LNCAP (cell line): ENCODE results near the gene SLC9A8.

Experiments used
- CTCF ChIP-seq: fragments of 450-650 bp; IDR thresholded peaks from 2 replicates; pipeline ENCODE4 v1.5.1; 2017; ENCODE audit warnings: mild to moderate bottlenecking

Gene SLC9A8

GRCh38 chr20:49792611-49793010 is 20.0 kb upstream of the SLC9A8 start:
- no peak for TF ChIP-seq CTCF

GRCh38 chr20:49794336-49795134 is 18.1 kb upstream of the SLC9A8 start:
- TF ChIP-seq CTCF: no peak

DNA sequence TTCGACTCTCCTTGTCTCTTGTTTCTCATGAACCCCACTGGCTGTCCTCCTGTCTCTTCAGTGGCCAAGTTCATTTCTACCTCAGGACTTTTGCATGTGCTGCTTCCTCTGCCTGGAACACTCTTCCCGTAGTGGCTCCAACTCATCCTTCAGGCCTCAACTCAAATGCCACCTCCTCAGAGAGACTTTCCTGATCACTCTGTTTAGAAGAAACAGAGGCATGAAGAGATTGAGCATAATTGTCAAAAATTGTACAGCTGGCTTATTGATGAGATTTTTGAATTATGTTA is 17.5 kb upstream of the SLC9A8 start:
- no peak for TF ChIP-seq CTCF

- TF ChIP-seq CTCF: no peak
These were observed 15.9 kb upstream of the SLC9A8 start for GRCh38 chr20:49796600-49797343.

- no peak for TF ChIP-seq CTCF
These were observed 15.3 kb upstream of the SLC9A8 start for GRCh38 chr20:49797344-49797615.

DNA sequence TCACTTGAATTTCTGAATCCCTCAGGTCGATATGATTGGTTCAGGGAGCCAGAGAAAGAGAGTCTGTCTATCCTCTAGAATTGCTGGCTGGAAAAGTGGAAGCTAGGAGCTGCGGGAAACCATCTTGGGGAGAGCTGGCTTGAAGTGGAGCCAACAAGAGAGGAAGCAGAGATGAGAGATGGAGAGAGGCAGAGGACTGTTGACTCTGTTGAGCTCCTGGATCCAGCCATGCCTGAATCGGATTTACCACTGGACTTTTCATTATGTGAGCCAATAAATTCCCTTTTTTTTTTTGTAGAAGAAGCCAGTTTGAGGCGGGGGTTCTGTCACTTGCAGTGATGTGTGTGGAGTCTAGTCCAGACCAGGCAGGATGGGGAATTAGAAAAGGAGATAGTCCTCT is 13.9 kb upstream of the SLC9A8 start:
- TF ChIP-seq CTCF: no peak

DNA sequence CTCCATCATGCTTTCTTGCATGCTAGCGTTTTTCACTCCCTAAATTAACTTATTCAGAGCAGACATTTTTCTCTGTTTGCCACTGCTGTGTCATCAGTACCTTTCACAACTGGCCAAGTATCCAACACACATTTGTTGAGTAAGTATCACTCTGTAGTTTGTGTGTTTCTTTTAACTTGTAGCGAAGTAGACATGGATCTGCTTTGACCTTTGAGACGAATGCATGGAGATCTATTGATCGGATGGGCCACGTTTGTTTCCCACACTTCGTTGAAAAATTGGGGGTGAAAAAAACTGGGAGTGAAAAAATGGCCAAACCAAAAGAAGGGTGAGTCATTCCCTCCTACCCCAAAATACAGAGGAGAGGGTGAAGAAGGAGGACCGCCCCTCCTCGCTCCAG is 12.9 kb upstream of the SLC9A8 start:
- TF ChIP-seq CTCF: no peak

DNA sequence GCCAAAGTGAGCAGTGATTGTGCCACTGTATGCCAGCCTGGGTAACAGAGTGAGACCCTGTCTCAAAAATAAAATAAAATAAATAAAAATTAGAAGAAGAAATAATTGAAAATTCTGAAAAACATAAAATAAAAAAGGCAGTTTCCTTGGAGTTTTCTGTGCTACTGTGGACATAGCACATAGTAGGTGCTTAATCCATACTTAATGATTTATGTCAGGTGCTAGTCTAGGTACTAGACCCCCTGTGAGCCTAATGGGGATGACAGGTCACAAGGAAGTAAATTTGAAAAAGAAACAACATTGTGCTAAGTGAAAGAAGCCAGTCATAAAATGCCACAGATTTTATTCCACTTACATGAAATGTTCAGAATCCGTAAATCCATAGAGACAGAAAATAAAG is 9.2 kb upstream of the SLC9A8 start:
- TF ChIP-seq CTCF: no peak
